Heart left ventricle (tissue), 13 donors: ENCODE measurements around the gene IKZF4.

Experiments used
- CTCF ChIP-seq, 12 donors: fragments of 200-600 bp; sonication (generic) in 4 of 12; IDR thresholded peaks; one replicate each; pipeline versions ENCODE4 v1.5.0 to v1.8.0; 2018 to 2022; ENCODE audit warnings: antibody characterized with exemption in 12 of 12, mild to moderate bottlenecking in 5 of 12
- POLR2A ChIP-seq, 2 donors: fragments of 450-650 bp; IDR thresholded peaks; one replicate each; pipeline ENCODE4 v1.6.1; 2017; ENCODE audit warnings: antibody characterized with exemption in 2 of 2, mild to moderate bottlenecking in 2 of 2, moderate library complexity in 2 of 2
- donor health status: ischemic (EF 13 %, LVEDD 7.1; RV severe dilation, severe dysfunction).
- donor health status: DM: no; HTN: yes; CAD: no.
- donor health status: DM: no; HTN: no; CAD: no.
- donor health status: ischemic (EF 25% LVEDD 6.9; RV normal size, moderate dysfunction).
- donor health status: ischemic (EF 25% LVEDD 5.7; RV mildly dilated, moderate dysfunction).
- donor health status: ischemic (EF 35%, LVEDD 5.7; RV mildly dilated, moderate dysfunction).
- donor health status: nonischemic (EF 11% LVEDD 7.7; RV severe dilation, severe dysfunction).
- donor health status: DM: yes; HTN: yes; CAD: no.
- donor health status: PGD.
- donor health status: ischemic (EF 29% LVEDD 5.4; RV normal size, mild dysfunction).
- donor health status: nonischemic (EF 23%, LVEDD 6.1; RV moderate dilation, normal function).

DNA sequence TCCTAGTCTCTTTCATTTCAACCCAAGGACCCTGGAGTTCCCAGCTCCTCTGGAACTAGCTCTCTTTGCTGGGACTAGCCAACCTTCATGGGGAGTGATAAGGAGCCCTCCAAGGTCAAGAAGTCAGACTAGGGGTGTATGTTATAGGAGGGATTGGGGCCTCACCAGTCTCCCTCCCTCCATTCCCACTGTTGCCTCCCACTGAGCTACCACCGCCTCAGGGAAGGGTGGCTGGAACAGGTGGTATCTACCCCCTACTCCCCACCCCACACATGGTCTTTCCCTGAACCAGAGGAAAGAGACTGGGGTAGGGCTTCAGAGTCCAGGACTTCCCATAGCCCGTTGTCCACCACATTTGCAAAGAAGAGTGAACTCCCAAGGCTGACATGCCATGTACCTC lies 61.5 kb downstream of the IKZF4 start:
- TF ChIP-seq CTCF (IDR thresholded peaks at IDR 0.05) (no peak), POLR2A (IDR thresholded peaks at IDR 0.05) (no peak)
